Raji (cell line): ENCODE data around the gene VPS35L.

ENCODE experiments used
- POLR2A ChIP-seq: IDR thresholded peaks from 2 replicates; pipeline ENCODE4 v1.6.1; 2011; ENCODE audit warnings: low read depth, low read length, control low read depth; ENCODE audit not compliant: insufficient read depth

Gene VPS35L

GRCh38 chr16:19718624-19718965 is 163.1 kb downstream of the VPS35L start:
- TF ChIP-seq POLR2A, result no peak

DNA sequence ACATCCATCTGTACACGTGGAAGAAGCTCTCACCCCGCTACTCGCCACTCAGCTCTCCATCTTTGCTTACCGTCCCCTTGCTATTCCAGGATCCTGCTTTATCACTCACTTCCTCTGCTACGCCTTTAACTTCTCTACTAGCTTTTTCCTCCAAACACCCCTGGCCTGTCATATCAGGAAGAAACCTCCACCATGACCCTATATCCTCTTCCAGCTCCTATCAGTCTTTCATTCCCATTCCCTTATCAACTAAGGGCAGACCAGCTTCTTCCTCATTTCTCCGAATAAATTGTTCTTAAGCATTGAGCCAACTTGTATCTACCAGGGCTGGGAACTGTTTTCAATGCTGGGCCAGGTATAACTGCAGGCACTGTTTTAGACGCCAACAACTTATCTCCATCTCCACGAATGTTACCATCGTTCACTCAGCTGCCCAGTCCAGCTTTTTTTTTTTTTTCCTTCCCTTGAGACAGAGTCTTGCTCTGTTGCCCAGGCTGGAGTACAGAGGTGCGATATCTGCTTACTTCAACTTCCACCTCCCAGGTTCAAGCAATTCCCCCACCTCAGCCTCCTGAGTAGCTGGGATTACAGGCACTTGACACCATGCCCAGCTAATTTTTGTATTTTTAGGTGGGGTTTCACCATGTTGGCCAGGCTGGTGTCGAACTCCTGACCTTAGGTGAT is 166.9 kb downstream of the VPS35L start:
- no peak for TF ChIP-seq POLR2A

- no peak for TF ChIP-seq POLR2A
These were observed 167.5 kb downstream of the VPS35L start for GRCh38 chr16:19722981-19723380.

GRCh38 chr16:19728636-19728965 is 173.1 kb downstream of the VPS35L start:
- TF ChIP-seq POLR2A, result no peak

GRCh38 chr16:19733551-19733950 is 178.0 kb downstream of the VPS35L start:
- no peak for TF ChIP-seq POLR2A

- TF ChIP-seq POLR2A, result no peak
These were observed 179.8 kb downstream of the VPS35L start for GRCh38 chr16:19735074-19735867.

DNA sequence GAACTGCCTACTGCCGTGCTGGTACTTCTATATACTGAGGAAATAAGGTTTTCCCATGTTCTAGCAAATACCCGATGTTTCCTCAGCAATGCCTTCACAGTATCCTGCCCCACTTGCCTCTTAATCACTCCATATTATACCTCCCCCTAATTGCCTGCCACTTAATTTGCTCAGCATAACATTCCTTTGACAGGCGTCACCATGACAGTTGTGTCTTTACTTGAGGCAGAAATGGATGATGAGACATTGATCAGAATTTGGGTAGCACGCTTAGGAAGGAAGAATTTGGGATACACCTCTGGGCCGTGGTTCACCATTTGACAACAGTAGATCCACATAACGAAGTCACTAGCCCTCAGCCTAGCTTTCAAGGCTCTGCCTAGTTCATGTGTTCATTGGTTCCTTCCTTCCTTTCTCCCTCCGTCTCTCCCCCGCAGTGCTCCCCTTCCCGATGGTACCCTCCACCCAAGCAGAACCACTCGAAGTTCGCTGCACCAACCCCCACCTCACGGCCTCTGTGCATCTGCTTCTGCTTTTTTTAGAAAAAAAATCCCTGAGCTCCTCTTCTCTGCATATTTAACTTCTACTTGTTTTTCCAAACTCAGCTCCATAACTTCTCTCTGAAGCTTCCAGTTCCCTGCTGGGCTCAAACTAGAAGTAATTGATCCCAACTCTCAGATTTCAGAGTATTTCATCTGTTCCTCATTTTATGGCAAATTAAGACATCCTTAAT is 182.0 kb downstream of the VPS35L start:
- no peak for TF ChIP-seq POLR2A

DNA sequence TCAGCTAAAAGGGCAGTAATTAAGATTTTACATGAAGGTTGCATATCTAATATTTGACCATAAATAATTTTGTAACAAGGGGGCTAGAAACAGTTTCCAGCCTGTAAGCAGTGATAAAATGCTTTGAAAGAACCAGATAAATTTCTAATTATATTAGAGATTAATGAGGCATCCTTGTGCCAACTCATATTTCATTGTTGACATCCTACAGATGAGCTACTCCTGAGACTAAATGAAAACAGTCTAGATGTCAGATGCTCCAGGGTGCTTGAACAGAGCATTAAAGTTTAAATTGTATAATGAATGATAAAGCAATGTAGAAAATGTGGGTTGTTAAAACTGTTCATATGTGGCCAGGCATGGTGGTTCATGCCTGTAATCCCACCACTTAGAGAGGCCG is 185.9 kb downstream of the VPS35L start:
- no peak for TF ChIP-seq POLR2A

- no peak for TF ChIP-seq POLR2A
These were observed 188.3 kb downstream of the VPS35L start for GRCh38 chr16:19743816-19744159.

DNA sequence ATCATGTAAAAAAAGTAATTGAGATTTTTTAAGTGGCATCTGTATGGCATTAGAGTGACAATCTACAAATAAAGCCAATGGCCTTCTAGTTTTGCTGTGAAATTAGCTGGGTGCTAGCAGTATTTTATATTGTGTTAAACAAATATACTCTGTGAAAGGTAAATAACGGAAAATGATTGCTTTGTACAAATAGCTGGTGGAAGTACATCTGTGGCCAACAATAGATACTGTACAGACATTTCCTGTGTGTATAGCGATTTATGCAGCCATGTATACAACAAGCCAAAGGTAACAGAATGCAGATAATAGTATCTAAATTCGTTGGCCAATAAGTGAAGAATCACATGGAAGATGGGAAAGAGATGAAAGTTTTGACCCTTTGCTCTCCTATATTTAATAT is 189.2 kb downstream of the VPS35L start:
- no peak for TF ChIP-seq POLR2A

GRCh38 chr16:19745286-19746010 is 189.9 kb downstream of the VPS35L start:
- TF ChIP-seq POLR2A, result no peak

GRCh38 chr16:19746561-19746960 is 191.1 kb downstream of the VPS35L start:
- TF ChIP-seq POLR2A, result no peak

DNA sequence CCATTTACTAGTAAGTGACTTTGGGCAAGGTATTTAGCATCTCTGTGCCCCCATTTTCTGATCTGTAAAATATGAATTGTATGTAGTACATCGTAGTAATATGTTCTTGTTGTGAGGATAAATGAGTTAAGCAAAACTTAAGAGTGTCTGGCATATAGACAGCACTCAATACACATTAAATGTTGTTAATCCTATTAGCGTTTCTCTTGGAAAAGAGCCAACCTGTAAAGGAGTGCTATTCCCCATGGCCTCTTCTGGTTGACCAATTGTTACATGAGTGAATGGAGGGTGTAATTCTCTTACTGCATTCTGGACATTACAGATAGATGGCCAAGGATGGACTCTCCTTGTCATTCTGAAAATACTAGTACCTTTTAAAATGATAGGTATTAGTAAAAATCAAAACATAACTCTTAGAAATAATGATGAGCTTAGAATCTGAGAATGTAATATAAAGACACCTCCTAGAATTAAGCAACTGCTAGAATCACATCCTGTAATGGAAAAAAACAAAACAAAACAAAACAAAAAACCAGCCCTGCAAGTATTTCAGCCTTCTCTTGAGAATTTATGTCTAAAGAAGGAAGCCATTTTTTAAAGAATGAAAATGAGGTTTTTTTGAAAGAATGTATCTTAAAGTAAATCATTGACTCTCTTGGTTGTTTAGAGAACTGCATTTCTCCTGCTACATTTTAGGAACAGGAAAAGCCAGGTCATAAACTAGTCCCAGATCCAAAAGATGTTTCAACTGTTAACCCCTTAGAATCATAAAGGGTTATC is 193.1 kb downstream of the VPS35L start:
- TF ChIP-seq POLR2A, result no peak

- no peak for TF ChIP-seq POLR2A
These were observed 194.1 kb downstream of the VPS35L start for GRCh38 chr16:19749571-19750080.
